Caco-2 (cell line): Measurements from ENCODE around the gene NSG1. TPM values are rescaled to one million over a fixed set of nuclear protein-coding genes. Genes with fewer than 3 reads are reported as not detected.
"Not testable (repeated sequence)": the region's sequence is repeated elsewhere in the genome, so short reads cannot be mapped to it uniquely, and the experiment has no call there.

Experiments used
- BruUV-seq: library from RNA; stranded (reverse); fragments of 400-500 nt; replicated peaks from 2 replicates; lab custom pipeline; 2021; lab: Mats Ljungman, UMichigan
- CTCF ChIA-PET: fragments of 300-600 bp; sonication (Branson Sonifier 250); formaldehyde crosslinking; loops from one replicate; lab custom pipeline; 2022; ENCODE audit warnings: antibody characterized with exemption; lab: Charles Lee
- POLR2A ChIA-PET: fragments of 300-600 bp; sonication (Branson Sonifier 250); formaldehyde crosslinking; loops from one replicate; lab custom pipeline; 2022; ENCODE audit warnings: antibody characterized with exemption; lab: Charles Lee
- DNase-seq, 2 experiments: peaks; one replicate each; pipeline versions ENCODE4 v3.0.0 to v3.0.0-alpha.2; 2020 to 2022
- H3K27me3 ChIP-seq: replicated peaks from 2 replicates; pipeline ENCODE4 v1.6.0; 2011; ENCODE audit warnings: low read length; ENCODE audit not compliant: control insufficient read depth, insufficient read depth
- H3K36me3 ChIP-seq: 2 replicates; pipeline ENCODE4 v1.5.1; 2011; ENCODE audit warnings: low read length; ENCODE audit not compliant: control insufficient read depth, insufficient read depth
- H3K4me1 ChIP-seq: fragments of 250-450 bp; sonication (Bioruptor Pico); 2 replicates; pipeline ENCODE4 v1.5.1; 2020; ENCODE audit warnings: mild to moderate bottlenecking
- H3K4me3 ChIP-seq: 2 replicates; pipeline ENCODE4 v1.5.1; 2011; ENCODE audit warnings: low read depth, mild to moderate bottlenecking, control low read depth, low read length
- H3K9me3 ChIP-seq: fragments of 250-450 bp; sonication (Bioruptor Pico); 2 replicates; pipeline ENCODE4 v1.5.1; 2020; ENCODE audit warnings: mild to moderate bottlenecking, moderate library complexity
- H3K27ac Mint-ChIP-seq: one replicate; pipeline ENCODE4 v1.8.0; 2022; ENCODE audit warnings: mixed read lengths; ENCODE audit not compliant: unreplicated experiment
- H3K27me3 Mint-ChIP-seq: one replicate; pipeline ENCODE4 v1.8.0; 2022; ENCODE audit warnings: mixed read lengths; ENCODE audit not compliant: insufficient read depth, unreplicated experiment
- H3K36me3 Mint-ChIP-seq: one replicate; pipeline ENCODE4 v1.8.0; 2022; ENCODE audit warnings: mild to moderate bottlenecking, mixed read lengths; ENCODE audit not compliant: insufficient read depth, unreplicated experiment
- H3K4me1 Mint-ChIP-seq: one replicate; pipeline ENCODE4 v1.8.0; 2022; ENCODE audit warnings: low read depth, mixed read lengths; ENCODE audit not compliant: unreplicated experiment
- H3K4me3 Mint-ChIP-seq: one replicate; pipeline ENCODE4 v1.8.0; 2022; ENCODE audit warnings: mild to moderate bottlenecking, moderate library complexity, mixed read lengths; ENCODE audit not compliant: unreplicated experiment
- H3K9me3 Mint-ChIP-seq: one replicate; pipeline ENCODE4 v1.8.0; 2022; ENCODE audit warnings: mixed read lengths; ENCODE audit not compliant: unreplicated experiment
- intact Hi-C: fragments of 100-400 bp; cut with micrococcal nuclease; formaldehyde crosslinking; loops from one replicate; pipeline ENCODE4 v1.10.0; 2022; ENCODE audit not compliant: unreplicated experiment
- total RNA-seq: library from RNA; stranded (reverse); gene quantifications from 2 replicates; pipeline ENCODE4 v1.2.3, GENCODE V29; 2022
- TF ChIP-seq, protein P1 (sequence below), 2 experiments: fragments of 200-600 bp in 1 of 2; IDR thresholded peaks; 1 replicate in 1 of 2; 2 replicates in 1 of 2; pipeline versions ENCODE4 v1.5.1 to v1.8.0; 2011 to 2022; ENCODE audit warnings: antibody characterized with exemption in 1 of 2, control low read depth in 1 of 2, inconsistent platforms in 1 of 2, low read depth in 1 of 2, low read length in 1 of 2, mild to moderate bottlenecking in 1 of 2, moderate library complexity in 1 of 2; ENCODE audit not compliant: insufficient read depth in 1 of 2, severe bottlenecking in 1 of 2, unreplicated experiment in 1 of 2

Gene NSG1
- total RNA-seq, 1 experiment from 2014 or later = 7.2 TPM

GRCh38 chr4:4461178-4461577 lies 74.3 kb downstream of the NSG1 start:
- ChIA-PET POLR2A (no interaction called here), CTCF (no interaction called here)
- Mint-ChIP-seq H3K4me3 (no peak overlapping the region), H3K4me1 (peaks cover 9% of the 10 kb centered on the region), H3K9me3 (peaks cover 8% of the 10 kb centered on the region), H3K27me3 (no peaks in the 10 kb centered on the region), H3K36me3 (peaks cover 21% of the 10 kb centered on the region), H3K27ac (no peak overlapping the region)
- TF ChIP-seq, protein P1, sequence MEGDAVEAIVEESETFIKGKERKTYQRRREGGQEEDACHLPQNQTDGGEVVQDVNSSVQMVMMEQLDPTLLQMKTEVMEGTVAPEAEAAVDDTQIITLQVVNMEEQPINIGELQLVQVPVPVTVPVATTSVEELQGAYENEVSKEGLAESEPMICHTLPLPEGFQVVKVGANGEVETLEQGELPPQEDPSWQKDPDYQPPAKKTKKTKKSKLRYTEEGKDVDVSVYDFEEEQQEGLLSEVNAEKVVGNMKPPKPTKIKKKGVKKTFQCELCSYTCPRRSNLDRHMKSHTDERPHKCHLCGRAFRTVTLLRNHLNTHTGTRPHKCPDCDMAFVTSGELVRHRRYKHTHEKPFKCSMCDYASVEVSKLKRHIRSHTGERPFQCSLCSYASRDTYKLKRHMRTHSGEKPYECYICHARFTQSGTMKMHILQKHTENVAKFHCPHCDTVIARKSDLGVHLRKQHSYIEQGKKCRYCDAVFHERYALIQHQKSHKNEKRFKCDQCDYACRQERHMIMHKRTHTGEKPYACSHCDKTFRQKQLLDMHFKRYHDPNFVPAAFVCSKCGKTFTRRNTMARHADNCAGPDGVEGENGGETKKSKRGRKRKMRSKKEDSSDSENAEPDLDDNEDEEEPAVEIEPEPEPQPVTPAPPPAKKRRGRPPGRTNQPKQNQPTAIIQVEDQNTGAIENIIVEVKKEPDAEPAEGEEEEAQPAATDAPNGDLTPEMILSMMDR (IDR thresholded peaks at IDR 0.05; ENCODE audit: insufficient read depth in 1 of 2, low read depth in 1 of 2, low read length in 1 of 2, severe bottlenecking in 1 of 2, unreplicated experiment in 1 of 2) = no peak
- intact Hi-C loops = no loop called here
- H3K4me1 ChIP-seq = no peaks in the 10 kb centered on the region
- no peaks in the 10 kb centered on the region for H3K9me3 ChIP-seq
- H3K4me3 ChIP-seq = no peak overlapping the region
- BruUV-seq = no TSS peak
- no peak for DNase-seq
- no peaks in the 10 kb centered on the region; the same call in 1 of the 2 replicates for H3K36me3 ChIP-seq
- H3K27me3 ChIP-seq = no peaks in the 10 kb centered on the region

DNA sequence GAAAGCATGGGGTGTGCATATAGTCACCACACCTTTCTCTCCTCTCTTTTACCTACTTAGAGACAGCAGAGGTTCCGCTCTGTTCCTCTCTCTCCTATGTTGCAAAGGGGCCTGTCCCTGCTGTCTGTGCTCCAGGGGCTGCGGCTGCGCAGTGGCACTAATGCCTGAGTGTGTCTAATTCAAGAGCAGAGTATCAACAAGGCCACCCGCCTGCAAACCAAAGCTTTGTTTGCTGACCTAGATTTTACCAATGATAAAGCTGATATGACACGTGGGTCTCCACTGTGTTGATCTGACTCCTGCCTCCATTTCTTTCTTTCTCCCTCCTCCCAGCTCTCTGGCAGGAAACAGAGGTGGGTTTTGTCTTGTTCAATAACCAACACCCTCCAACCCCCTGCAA lies 74.9 kb downstream of the NSG1 start:
- TF ChIP-seq, protein P1 (IDR thresholded peaks at IDR 0.05; ENCODE audit: insufficient read depth in 1 of 2, low read depth in 1 of 2, low read length in 1 of 2, severe bottlenecking in 1 of 2, unreplicated experiment in 1 of 2) = no peak
- intact Hi-C loops = no loop called here
- Mint-ChIP-seq H3K4me3 (no peak overlapping the region), H3K27me3 (no peaks in the 10 kb centered on the region), H3K4me1 (peaks cover 9% of the 10 kb centered on the region), H3K27ac (peak overlapping the region; percentile 15), H3K9me3 (peaks cover 14% of the 10 kb centered on the region), H3K36me3 (peaks cover 19% of the 10 kb centered on the region)
- no peaks in the 10 kb centered on the region for H3K4me1 ChIP-seq
- BruUV-seq = no TSS peak
- H3K4me3 ChIP-seq = no peak overlapping the region
- no peaks in the 10 kb centered on the region for H3K9me3 ChIP-seq
- ChIA-PET CTCF (no interaction called here), POLR2A (no interaction called here)
- no peaks in the 10 kb centered on the region for H3K27me3 ChIP-seq
- H3K36me3 ChIP-seq = no peaks in the 10 kb centered on the region; the same call in 1 of the 2 replicates
- DNase-seq = peak in 1 of 2 experiments; percentile 24

DNA sequence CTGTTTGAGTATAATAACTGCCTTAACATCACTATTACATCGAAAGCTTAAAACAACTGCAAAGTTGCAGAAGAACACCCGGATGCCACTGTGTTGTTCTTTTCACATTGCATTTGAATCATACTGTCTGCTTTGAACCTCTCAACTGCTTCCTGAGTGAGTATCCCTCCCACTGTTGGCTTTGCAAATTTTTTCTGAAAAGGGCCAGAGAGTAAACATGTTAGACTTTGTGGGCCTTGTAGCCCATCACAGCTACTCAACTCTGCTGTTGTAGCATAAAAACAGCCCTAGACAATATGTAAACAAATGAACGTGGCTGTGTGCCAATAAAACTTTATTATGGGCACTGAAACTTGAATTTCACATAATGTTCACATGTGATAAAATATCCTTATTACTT lies 76.1 kb downstream of the NSG1 start:
- Histone ChIP-seq H3K36me3 (no peaks in the 10 kb centered on the region; the same call in 1 of the 2 replicates), H3K9me3 (no peaks in the 10 kb centered on the region), H3K27me3 (no peaks in the 10 kb centered on the region), H3K4me3 (no peak overlapping the region), H3K4me1 (no peaks in the 10 kb centered on the region)
- peaks cover 14% of the 10 kb centered on the region for H3K9me3 Mint-ChIP-seq
- H3K27ac Mint-ChIP-seq = no peak overlapping the region
- intact Hi-C loops = no loop called here
- H3K27me3 Mint-ChIP-seq = no peaks in the 10 kb centered on the region
- ChIA-PET CTCF (no interaction called here), POLR2A (no interaction called here)
- DNase-seq = no peak
- TF ChIP-seq, protein P1 (IDR thresholded peaks at IDR 0.05; ENCODE audit: insufficient read depth in 1 of 2, low read depth in 1 of 2, low read length in 1 of 2, severe bottlenecking in 1 of 2, unreplicated experiment in 1 of 2) = no peak
- H3K4me1 Mint-ChIP-seq = peaks cover 9% of the 10 kb centered on the region
- BruUV-seq = no TSS peak
- no peak overlapping the region for H3K4me3 Mint-ChIP-seq
- peaks cover 19% of the 10 kb centered on the region for H3K36me3 Mint-ChIP-seq

DNA sequence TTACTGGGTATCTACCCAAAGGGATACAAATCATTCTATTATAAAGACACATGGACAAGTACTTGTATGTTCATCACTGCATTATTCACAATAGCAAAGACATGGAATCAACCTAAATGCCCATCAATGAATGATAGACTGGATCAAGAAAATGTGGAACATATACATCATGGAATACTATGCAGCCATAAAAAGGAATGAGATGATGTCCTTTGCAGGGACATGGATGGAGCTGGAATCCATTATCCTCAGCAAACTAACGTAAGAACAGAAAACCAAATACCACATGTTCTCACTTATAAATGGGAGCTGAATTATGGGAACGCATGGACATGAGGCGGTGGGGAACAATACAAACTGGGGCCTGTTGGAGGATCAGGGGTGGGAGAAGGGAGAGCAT lies 78.3 kb downstream of the NSG1 start:
- Mint-ChIP-seq H3K36me3 (peaks cover 25% of the 10 kb centered on the region), H3K9me3 (peaks cover 14% of the 10 kb centered on the region)
- H3K4me3 Mint-ChIP-seq, H3K4me1 Mint-ChIP-seq, H3K4me1 ChIP-seq, CTCF ChIA-PET, H3K4me3 ChIP-seq, DNase-seq, BruUV-seq, POLR2A ChIA-PET, H3K27me3 ChIP-seq, H3K27me3 Mint-ChIP-seq, H3K27ac Mint-ChIP-seq, intact Hi-C loops, H3K36me3 ChIP-seq, H3K9me3 ChIP-seq: not testable (repeated sequence)
